Measurements from ENCODE around the gene RNF38.

Gene RNF38

DNA sequence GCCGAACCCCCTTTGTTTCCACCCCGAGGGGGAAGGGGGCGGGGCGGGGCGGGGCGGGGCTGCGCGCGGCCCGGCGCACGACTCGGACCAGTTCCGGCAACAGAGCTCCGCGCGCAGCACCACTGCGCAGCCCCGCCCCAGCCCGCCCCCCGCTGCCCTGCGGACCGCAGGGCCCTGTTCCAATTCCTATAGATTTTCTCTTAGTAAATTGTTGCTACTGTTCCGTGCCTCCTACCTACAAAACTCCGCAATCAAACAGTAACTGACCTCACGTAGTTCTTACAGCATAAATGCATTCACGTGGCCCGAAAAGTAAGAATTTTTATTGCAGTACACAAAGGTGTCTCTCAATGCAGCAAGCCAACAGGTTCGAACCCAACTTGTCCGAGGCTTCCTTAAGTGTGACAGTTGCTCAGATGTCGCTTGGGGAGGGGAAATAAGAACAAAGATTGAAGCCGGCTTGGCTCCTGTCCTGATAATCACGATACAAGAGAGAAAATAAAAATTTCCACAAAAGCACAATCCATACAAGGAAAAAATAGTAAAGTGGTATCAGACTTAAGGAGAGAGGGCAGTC is 1.2 kb upstream of the RNF38 start:
- Histone ChIP-seq H3K36me3 (ENCODE audit: control insufficient read depth, low read length) (peaks cover 19% of the 10 kb centered on the region), H3K4me3 (ENCODE audit: low read length) (peak overlapping the region; percentile 88), H3K79me2 (ENCODE audit: control insufficient read depth, low read length) (peaks cover 52% of the 10 kb centered on the region), H3K27ac (ENCODE audit: low read depth, low read length) (peak overlapping the region; percentile 83), H4K20me1 (ENCODE audit: control insufficient read depth, insufficient read depth, low read depth, low read length) (peaks cover 14% of the 10 kb centered on the region; the same call in 1 of the 2 replicates), H3K9me2 (replicated peaks; ENCODE audit: control insufficient read depth, low read length) (no peaks in the 10 kb centered on the region), H3K4me2 (ENCODE audit: low read length) (peak overlapping the region; percentile 91), H3F3A (ENCODE audit: control insufficient read depth, insufficient read depth) (peaks cover 25% of the 10 kb centered on the region; the same call in 1 of the 2 replicates), H3K27me3 (ENCODE audit: control insufficient read depth, low read length) (no peaks in the 10 kb centered on the region), H3K9me3 (ENCODE audit: control insufficient read depth, insufficient read depth, low read length) (no peaks in the 10 kb centered on the region), H3K4me1 (ENCODE audit: control insufficient read depth, low read length) (peaks cover 21% of the 10 kb centered on the region)
- TF ChIP-seq CTCF (IDR thresholded peaks at IDR 0.05; ENCODE audit: low read depth, low read length, poor library complexity, severe bottlenecking) (no peak), EZH2phosphoT487 (IDR thresholded peaks at IDR 0.05; ENCODE audit: borderline replicate concordance, low read length) (no peak)

DNA sequence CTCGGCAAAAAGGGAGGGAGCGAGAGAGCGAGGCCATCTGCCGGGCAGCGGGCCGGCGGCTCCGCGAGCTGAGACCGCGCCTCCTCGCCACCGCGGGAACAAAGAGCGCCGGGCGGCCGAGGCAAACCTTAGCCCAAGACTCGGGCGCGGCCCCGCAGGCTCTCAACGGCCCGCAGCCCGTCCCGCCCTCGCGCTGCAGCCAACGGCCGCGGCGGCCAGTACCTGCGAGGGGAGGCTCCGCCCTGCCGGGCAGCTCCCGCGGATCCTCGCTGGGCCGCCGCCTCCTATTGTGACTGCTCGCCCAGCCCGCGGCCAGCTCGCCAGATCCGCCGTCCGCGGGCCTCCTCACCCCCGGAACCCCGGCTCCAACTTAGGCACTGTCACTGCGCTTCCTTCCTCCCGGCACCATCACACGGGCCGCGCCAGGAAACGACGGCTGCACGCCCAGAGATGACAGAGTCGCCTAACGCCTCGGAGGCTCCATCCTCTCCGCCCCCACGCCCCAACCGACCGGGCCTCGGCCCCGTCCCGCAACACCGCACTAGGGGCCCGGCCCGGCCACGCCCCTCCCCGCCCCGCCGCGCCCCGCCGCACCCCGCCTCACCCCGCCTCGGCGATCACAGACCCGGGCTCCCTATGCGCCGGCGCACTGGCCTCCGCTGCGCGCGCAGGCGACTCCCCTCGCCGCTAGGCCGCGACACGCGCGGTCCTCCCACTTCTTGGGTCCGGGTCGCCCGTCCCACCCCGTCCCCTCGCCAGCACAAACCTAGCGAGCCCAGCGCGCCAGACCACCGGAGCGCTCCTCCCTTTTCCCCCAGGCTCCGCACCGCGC is 479 bp upstream of the RNF38 start:
- no peak for TF ChIP-seq EZH2phosphoT487 (IDR thresholded peaks at IDR 0.05; ENCODE audit: borderline replicate concordance, low read length)
- TF ChIP-seq CTCF (IDR thresholded peaks at IDR 0.05; ENCODE audit: low read depth, low read length, poor library complexity, severe bottlenecking): peak; percentile 18
- peak overlapping the region; percentile 88 for H3K4me3 ChIP-seq (ENCODE audit: low read length)
- H4K20me1 ChIP-seq (ENCODE audit: control insufficient read depth, insufficient read depth, low read depth, low read length): peaks cover 14% of the 10 kb centered on the region; the same call in 1 of the 2 replicates
- H3K27ac ChIP-seq (ENCODE audit: low read depth, low read length): peak overlapping the region; percentile 83
- H3K36me3 ChIP-seq (ENCODE audit: control insufficient read depth, low read length): peaks cover 20% of the 10 kb centered on the region
- H3K79me2 ChIP-seq (ENCODE audit: control insufficient read depth, low read length): peaks cover 56% of the 10 kb centered on the region
- H3K9me3 ChIP-seq (ENCODE audit: control insufficient read depth, insufficient read depth, low read length): no peaks in the 10 kb centered on the region
- no peaks in the 10 kb centered on the region for H3K27me3 ChIP-seq (ENCODE audit: control insufficient read depth, low read length)
- H3F3A ChIP-seq (ENCODE audit: control insufficient read depth, insufficient read depth): peaks cover 25% of the 10 kb centered on the region; the same call in 1 of the 2 replicates
- peak overlapping the region; percentile 91 for H3K4me2 ChIP-seq (ENCODE audit: low read length)
- no peaks in the 10 kb centered on the region for H3K9me2 ChIP-seq (replicated peaks; ENCODE audit: control insufficient read depth, low read length)
- H3K4me1 ChIP-seq (ENCODE audit: control insufficient read depth, low read length): peaks cover 21% of the 10 kb centered on the region

DNA sequence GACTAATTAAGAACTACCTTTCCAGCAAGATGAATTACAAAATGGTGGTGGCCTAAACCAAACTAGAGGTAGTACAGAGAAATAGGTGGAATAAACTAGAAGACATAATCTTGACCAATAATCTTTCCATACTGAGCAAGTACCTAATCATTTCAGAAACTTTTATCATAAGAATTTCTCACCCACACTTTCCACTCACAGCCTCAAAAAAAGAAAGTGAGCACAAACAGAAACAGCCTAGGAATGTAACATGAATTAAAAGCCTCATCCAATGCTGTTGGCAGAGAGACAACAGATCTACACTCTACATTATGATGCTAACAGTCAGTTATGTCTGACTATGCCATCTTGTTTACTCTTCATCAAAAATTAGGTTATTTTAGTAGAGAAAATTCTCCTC is 1.3 kb downstream of the RNF38 start:
- Histone ChIP-seq H3K79me2 (ENCODE audit: control insufficient read depth, low read length) (peaks cover 74% of the 10 kb centered on the region), H3F3A (ENCODE audit: control insufficient read depth, insufficient read depth) (peaks cover 32% of the 10 kb centered on the region), H4K20me1 (ENCODE audit: control insufficient read depth, insufficient read depth, low read depth, low read length) (peaks cover 14% of the 10 kb centered on the region), H3K9me2 (replicated peaks; ENCODE audit: control insufficient read depth, low read length) (no peaks in the 10 kb centered on the region), H3K36me3 (ENCODE audit: control insufficient read depth, low read length) (peaks cover 27% of the 10 kb centered on the region), H3K27ac (ENCODE audit: low read depth, low read length) (no peak overlapping the region), H3K4me3 (ENCODE audit: low read length) (peak overlapping the region; percentile 88), H3K9me3 (ENCODE audit: control insufficient read depth, insufficient read depth, low read length) (no peaks in the 10 kb centered on the region), H3K27me3 (ENCODE audit: control insufficient read depth, low read length) (no peaks in the 10 kb centered on the region), H3K4me2 (ENCODE audit: low read length) (peak overlapping the region; percentile 91), H3K4me1 (ENCODE audit: control insufficient read depth, low read length) (peaks cover 24% of the 10 kb centered on the region)
- TF ChIP-seq EZH2phosphoT487 (IDR thresholded peaks at IDR 0.05; ENCODE audit: borderline replicate concordance, low read length): no peak
- no peak for TF ChIP-seq CTCF (IDR thresholded peaks at IDR 0.05; ENCODE audit: low read depth, low read length, poor library complexity, severe bottlenecking)

Measured in DOHH2 (cell line).